ENCODE data around the gene ARHGAP24. TPM values are rescaled to one million over a fixed set of nuclear protein-coding genes. Genes with fewer than 3 reads are reported as not detected.

ARHGAP24 gene
- total RNA-seq, 1 donor = 67.6 TPM

- TF ChIP-seq CTCF (IDR thresholded peaks at IDR 0.05; ENCODE audit: insufficient read depth, low read length) = no peak
- peak; percentile 43 for DNase-seq (ENCODE audit: low read depth)
- H3K4me3 ChIP-seq (ENCODE audit: low read depth, low read length) = no peak overlapping the region
Measured at GRCh38 chr4:85734424-85734831, 259.5 kb downstream of the ARHGAP24 start.

GRCh38 chr4:85736571-85736970 lies 261.6 kb downstream of the ARHGAP24 start:
- TF ChIP-seq CTCF (IDR thresholded peaks at IDR 0.05; ENCODE audit: insufficient read depth, low read length) = no peak
- DNase-seq (ENCODE audit: low read depth) = no peak
- H3K4me3 ChIP-seq (ENCODE audit: low read depth, low read length) = no peak overlapping the region

GRCh38 chr4:85737254-85737653 lies 262.3 kb downstream of the ARHGAP24 start:
- no peak for TF ChIP-seq CTCF (IDR thresholded peaks at IDR 0.05; ENCODE audit: insufficient read depth, low read length)
- no peak for DNase-seq (ENCODE audit: low read depth)
- H3K4me3 ChIP-seq (ENCODE audit: low read depth, low read length) = no peak overlapping the region

- TF ChIP-seq CTCF (IDR thresholded peaks at IDR 0.05; ENCODE audit: insufficient read depth, low read length) = no peak
- DNase-seq (ENCODE audit: low read depth) = no peak
- no peak overlapping the region for H3K4me3 ChIP-seq (ENCODE audit: low read depth, low read length)
Measured at GRCh38 chr4:85738721-85739120, 263.8 kb downstream of the ARHGAP24 start.

GRCh38 chr4:85740431-85740861 lies 265.5 kb downstream of the ARHGAP24 start:
- no peak overlapping the region for H3K4me3 ChIP-seq (ENCODE audit: low read depth, low read length)
- TF ChIP-seq CTCF (IDR thresholded peaks at IDR 0.05; ENCODE audit: insufficient read depth, low read length) = no peak
- peak; percentile 55 for DNase-seq (ENCODE audit: low read depth)

- no peak for TF ChIP-seq CTCF (IDR thresholded peaks at IDR 0.05; ENCODE audit: insufficient read depth, low read length)
- no peak for DNase-seq (ENCODE audit: low read depth)
- no peak overlapping the region for H3K4me3 ChIP-seq (ENCODE audit: low read depth, low read length)
Measured at GRCh38 chr4:85741381-85741780, 266.4 kb downstream of the ARHGAP24 start.

- no peak for TF ChIP-seq CTCF (IDR thresholded peaks at IDR 0.05; ENCODE audit: insufficient read depth, low read length)
- H3K4me3 ChIP-seq (ENCODE audit: low read depth, low read length) = no peak overlapping the region
- no peak for DNase-seq (ENCODE audit: low read depth)
Measured at GRCh38 chr4:85741921-85742591, 267.1 kb downstream of the ARHGAP24 start.

All from fibroblast of the aortic adventitia (primary cell).